GM19438 (cell line): ENCODE results near the gene FOXRED1.
"Not testable (repeated sequence)": the region's sequence is repeated elsewhere in the genome, so short reads cannot be mapped to it uniquely, and the experiment has no call there.

Source experiments
- ATAC-seq: cut with Tn5 transposase; IDR thresholded peaks from one replicate; pipeline ENCODE4 v1.9.1; 2021; ENCODE audit warnings: low read depth; ENCODE audit not compliant: unreplicated experiment

FOXRED1 gene

GRCh38 chr11:126268708-126269579 lies at the start of gene FOXRED1, which contains the start of gene SRPRA:
Gene FOXRED1 (plus strand): TSS chr11:126269154. CDS start chr11:126269207, 53 bp downstream.
Gene SRPRA (minus strand): TSS chr11:126268895. CDS start chr11:126268804, 91 bp downstream.
- peak; percentile 99 for ATAC-seq

DNA sequence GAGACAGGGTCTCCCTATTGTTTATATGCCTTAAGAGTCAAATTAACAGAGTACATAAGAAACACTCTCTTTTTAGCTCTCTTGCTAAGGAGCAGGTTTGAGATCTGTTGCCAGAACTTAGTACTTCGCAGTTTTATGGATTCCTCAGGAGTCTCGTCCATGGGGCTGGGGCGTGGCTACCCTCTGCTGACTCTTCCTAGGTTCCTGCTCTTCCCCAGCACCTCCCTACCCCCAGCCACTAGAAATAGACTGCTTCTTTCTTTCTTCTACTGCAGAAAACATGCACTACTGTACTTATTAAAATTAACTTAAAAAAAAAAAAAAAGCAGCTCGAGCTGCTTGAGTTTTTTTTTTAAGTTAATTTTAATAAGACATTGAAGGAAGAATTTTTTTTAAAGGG lies 49.4 kb upstream of the FOXRED1 start:
- ATAC-seq = no peak

- no peak for ATAC-seq
Observed at GRCh38 chr11:126224647-126225294, 44.2 kb upstream of the FOXRED1 start.

- ATAC-seq = no peak
Observed at GRCh38 chr11:126225295-126225665, 43.7 kb upstream of the FOXRED1 start.

DNA sequence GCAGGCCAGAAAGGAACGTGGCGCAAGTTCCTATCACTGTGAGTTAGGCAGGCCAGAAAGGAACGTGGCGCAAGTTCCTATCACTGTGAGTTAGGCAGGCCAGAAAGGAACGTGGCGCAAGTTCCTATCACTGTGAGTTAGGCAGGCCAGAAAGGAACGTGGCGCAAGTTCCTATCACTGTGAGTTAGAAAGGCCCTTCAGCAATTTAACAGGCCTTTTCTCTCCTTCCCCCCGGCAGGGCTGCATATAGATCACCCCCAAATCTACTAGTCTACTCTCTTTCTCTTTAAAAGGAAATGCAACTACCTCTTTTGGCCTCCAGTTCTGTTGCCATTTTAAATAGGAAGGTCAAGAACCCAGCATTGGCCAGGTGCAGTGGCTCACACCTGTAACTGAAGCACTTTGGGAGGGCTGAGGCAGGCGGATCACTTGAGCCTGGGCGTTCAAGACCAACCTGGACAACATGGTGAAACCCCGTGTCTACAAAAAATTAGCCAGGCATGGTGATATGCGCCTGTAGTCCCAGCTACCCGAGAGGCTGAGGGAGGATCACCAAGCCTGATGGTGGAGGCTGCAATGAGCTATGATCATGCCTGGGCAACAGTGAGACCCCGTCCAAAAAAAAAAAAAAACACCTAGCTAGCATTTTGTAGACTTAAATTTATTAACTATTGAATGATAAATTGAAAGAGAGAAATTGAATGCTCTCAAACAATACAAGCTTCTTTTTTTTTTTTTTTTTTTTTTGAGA lies 42.4 kb upstream of the FOXRED1 start:
- no peak for ATAC-seq

DNA sequence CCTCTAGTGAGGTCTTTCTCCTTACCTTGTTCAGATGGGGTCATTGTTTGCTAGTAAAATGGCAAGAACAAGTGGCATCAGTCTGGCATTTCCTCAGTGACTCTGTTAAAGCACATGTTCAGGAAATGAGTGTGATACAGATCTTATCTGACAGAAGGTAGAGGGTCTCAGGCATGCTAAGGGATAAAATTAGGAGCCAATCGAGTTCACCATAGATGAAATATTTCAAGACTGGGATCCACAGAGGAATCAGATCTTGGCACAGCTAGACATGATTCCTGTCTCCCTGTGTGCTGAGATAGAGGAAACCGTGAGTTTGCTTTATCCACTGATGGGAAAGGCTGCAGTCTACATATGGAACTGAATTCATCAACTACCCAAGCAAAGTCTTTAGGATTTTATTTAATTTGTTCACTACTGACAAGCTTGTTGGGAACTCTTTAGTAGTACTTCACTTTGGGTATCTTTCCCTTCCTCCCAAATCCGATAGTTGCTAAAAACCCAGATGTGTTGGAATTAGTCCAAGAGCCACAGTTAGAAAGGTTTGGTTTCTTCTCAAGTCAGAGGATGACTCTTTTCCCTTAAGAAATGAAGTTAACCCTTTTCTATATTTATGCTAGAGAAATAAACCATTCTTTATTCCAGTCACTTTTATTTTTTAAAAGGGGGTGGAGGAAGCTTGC lies 39.0 kb upstream of the FOXRED1 start:
- no peak for ATAC-seq

GRCh38 chr11:126231725-126232459 lies 37.1 kb upstream of the FOXRED1 start:
- ATAC-seq = no peak

GRCh38 chr11:126232683-126233082 lies 36.3 kb upstream of the FOXRED1 start:
- no peak for ATAC-seq

GRCh38 chr11:126233391-126233790 lies 35.6 kb upstream of the FOXRED1 start:
- ATAC-seq = no peak

GRCh38 chr11:126246636-126247035 lies 22.3 kb upstream of the FOXRED1 start:
- no peak for ATAC-seq

DNA sequence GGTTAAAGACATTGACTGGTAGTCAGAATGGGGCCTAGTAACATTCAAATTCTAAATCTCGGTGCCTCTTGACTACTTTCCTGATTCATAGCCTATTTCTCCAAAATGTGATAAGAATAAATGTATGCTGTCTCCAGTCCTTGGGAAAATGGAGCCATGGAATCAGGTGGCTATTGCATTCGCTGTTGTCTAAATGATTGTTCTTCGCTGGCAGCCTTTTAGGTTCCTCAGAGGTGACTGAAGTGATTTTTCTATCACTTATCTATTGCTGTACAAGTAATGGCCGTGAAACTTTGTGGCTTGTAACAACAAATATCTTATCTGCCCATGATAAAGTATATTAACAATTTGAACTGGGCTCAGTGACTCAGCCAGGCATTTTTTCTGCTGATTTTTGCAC lies 15.7 kb upstream of the FOXRED1 start:
- ATAC-seq = no peak

DNA sequence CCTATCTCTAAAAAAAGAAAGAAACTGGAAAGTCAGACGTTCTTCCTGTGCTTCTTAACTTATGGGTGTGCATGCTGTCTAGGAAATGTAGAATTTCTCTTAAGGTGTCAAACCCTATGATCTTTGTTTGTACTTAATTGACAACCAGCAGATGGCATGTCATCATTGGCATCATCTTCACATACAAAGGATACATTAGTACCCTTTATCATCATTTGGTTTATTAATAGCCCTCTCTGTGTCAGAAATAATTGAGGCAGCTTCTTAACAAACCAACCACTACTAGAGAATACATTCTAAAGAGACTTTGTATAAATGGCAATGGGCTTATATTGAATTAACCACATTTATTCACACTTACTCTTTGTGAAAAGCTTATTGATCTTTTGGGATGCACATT lies 14.1 kb upstream of the FOXRED1 start:
- ATAC-seq = no peak

GRCh38 chr11:126255507-126255906 lies 13.4 kb upstream of the FOXRED1 start:
- not testable (repeated sequence) for ATAC-seq

DNA sequence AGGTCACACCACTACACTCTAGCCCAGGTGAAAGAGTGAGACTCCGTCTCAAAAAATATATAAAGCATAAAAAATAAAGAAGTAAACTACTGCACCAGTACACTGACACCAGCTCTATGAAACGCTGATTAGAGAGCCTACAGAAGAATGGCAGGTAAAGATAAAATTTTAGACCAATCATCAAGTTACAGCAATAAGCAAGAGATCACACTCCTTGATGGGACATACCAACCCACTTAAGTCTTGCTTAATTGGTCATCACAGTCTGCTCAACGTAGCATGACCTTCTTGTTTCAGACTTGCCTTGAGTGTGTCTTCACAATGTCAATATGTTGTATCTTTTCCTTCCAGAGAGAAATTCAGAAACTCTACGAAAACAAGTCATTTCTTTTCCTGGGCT lies 12.7 kb upstream of the FOXRED1 start:
- ATAC-seq = no peak

- no peak for ATAC-seq
Observed at GRCh38 chr11:126257144-126257543, 11.8 kb upstream of the FOXRED1 start.

DNA sequence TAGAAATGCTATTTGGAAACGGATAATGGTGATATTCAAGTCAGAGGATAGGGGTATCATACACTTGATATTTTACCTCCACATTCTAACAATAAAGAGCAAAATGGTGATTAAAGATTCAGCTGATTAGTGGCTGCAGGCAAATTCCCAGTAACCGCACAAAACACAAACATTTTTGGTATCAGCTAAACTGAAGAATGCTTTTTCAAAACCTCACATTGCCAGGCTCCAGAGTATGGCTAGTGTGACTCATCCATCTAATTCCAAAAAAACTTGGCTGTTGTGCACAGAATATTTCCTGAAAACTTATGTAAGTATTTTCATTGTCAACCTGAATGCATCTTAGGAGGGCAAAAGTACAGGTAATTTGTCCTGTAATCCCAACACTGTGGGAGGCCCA lies 11.2 kb upstream of the FOXRED1 start:
- ATAC-seq = no peak

GRCh38 chr11:126262216-126262615 lies 6.7 kb upstream of the FOXRED1 start:
- ATAC-seq = no peak

DNA sequence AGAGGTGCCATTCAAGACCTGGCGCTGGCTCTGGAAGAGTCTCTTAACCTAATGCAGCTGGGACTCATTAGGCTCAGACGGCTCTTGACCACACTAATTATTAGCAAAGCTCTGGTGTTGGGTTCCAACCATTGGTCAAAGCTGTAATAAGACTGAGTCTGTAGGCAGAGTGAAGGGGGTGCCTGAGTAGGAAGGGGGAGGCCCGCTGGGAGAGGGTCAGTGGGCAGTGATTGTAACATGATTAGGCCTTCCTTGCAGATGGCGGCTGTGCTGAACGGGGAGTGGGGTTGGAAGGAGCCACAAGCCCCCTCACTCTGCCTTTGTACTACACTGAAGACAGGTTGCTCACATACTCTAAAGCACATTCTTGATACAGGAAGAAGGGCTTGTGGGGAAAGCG lies 5.5 kb upstream of the FOXRED1 start:
- no peak for ATAC-seq

- ATAC-seq = no peak
Observed at GRCh38 chr11:126265811-126266210, 3.1 kb upstream of the FOXRED1 start.

GRCh38 chr11:126267650-126268049 lies 1.3 kb upstream of the FOXRED1 start:
- no peak for ATAC-seq
